ENCODE measurements around the gene NFIA.

DNA sequence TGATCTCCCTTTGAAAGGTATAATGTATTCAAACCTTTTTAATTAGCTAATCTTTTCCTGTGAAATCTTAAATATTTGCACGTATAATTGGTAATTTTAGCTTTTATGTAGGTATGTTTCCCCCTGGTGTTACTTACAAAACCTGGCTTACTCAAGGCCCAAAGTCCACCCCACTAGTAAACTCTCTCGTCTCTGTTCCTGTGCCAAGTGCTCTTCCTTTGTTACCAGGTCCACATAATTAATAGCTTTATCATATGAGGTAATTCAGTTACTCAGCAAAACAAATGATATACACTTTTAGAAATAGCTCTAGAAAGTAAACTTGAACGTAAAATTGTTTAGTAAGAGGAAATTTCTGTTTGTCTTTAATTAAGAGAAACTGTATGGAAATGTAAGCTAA lies 36.7 kb downstream of the NFIA start:
- TF ChIP-seq, protein P1, sequence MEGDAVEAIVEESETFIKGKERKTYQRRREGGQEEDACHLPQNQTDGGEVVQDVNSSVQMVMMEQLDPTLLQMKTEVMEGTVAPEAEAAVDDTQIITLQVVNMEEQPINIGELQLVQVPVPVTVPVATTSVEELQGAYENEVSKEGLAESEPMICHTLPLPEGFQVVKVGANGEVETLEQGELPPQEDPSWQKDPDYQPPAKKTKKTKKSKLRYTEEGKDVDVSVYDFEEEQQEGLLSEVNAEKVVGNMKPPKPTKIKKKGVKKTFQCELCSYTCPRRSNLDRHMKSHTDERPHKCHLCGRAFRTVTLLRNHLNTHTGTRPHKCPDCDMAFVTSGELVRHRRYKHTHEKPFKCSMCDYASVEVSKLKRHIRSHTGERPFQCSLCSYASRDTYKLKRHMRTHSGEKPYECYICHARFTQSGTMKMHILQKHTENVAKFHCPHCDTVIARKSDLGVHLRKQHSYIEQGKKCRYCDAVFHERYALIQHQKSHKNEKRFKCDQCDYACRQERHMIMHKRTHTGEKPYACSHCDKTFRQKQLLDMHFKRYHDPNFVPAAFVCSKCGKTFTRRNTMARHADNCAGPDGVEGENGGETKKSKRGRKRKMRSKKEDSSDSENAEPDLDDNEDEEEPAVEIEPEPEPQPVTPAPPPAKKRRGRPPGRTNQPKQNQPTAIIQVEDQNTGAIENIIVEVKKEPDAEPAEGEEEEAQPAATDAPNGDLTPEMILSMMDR (IDR thresholded peaks at IDR 0.05) = peak in 3 of 6 experiments; percentile 21 to 31 (median 28)
- TF ChIP-seq POLR2A (IDR thresholded peaks at IDR 0.05) = no peak

All from Peyer's patch (tissue), 4 donors.